HG03108 (cell line): ENCODE data around the gene IL36B.

Experiments used
- ATAC-seq: cut with Tn5 transposase; IDR thresholded peaks from one replicate; pipeline ENCODE4 v1.9.1; 2021; ENCODE audit warnings: moderate library complexity; ENCODE audit not compliant: unreplicated experiment

Gene IL36B

GRCh38 chr2:113056521-113056920, 3.9 kb upstream of the IL36B start:
- no peak for ATAC-seq

GRCh38 chr2:113054066-113054465, 1.4 kb upstream of the IL36B start:
- no peak for ATAC-seq

GRCh38 chr2:113053666-113054065, 999 bp upstream of the IL36B start:
- ATAC-seq, result no peak

- no peak for ATAC-seq
Measured at GRCh38 chr2:113050921-113051895, 1.5 kb downstream of the IL36B start.

- no peak for ATAC-seq
Measured at GRCh38 chr2:113046465-113046864, 6.2 kb downstream of the IL36B start.

- ATAC-seq, result no peak
Measured at GRCh38 chr2:113041871-113042270, 10.8 kb downstream of the IL36B start.

- no peak for ATAC-seq
Measured at GRCh38 chr2:113039719-113040118, 12.9 kb downstream of the IL36B start.

- no peak for ATAC-seq
Measured at GRCh38 chr2:113039158-113039557, 13.5 kb downstream of the IL36B start.

- no peak for ATAC-seq
Measured at GRCh38 chr2:113038291-113038690, 14.4 kb downstream of the IL36B start.

GRCh38 chr2:113036763-113037162, 15.9 kb downstream of the IL36B start:
- no peak for ATAC-seq

- ATAC-seq, result no peak
Measured at GRCh38 chr2:113034016-113034415, 18.7 kb downstream of the IL36B start.

- no peak for ATAC-seq
Measured at GRCh38 chr2:113032737-113033136, 19.9 kb downstream of the IL36B start.

- ATAC-seq, result no peak
Measured at GRCh38 chr2:113028112-113028511, 24.6 kb downstream of the IL36B start.

GRCh38 chr2:113027691-113028090, 25.0 kb downstream of the IL36B start:
- no peak for ATAC-seq

- no peak for ATAC-seq
Measured at GRCh38 chr2:113025737-113026136, 26.9 kb downstream of the IL36B start.

- ATAC-seq, result no peak
Measured at GRCh38 chr2:113024764-113025163, 27.9 kb downstream of the IL36B start.

- no peak for ATAC-seq
Measured at GRCh38 chr2:113021312-113021711, 31.4 kb downstream of the IL36B start.

GRCh38 chr2:113018509-113018908, 34.2 kb downstream of the IL36B start:
- ATAC-seq, result no peak

- no peak for ATAC-seq
Measured at GRCh38 chr2:113015655-113016054, 37.0 kb downstream of the IL36B start.

- no peak for ATAC-seq
Measured at GRCh38 chr2:113015042-113015441, 37.6 kb downstream of the IL36B start.

GRCh38 chr2:113014067-113014466, 38.6 kb downstream of the IL36B start:
- no peak for ATAC-seq

GRCh38 chr2:113013336-113013661, 39.4 kb downstream of the IL36B start:
- ATAC-seq, result no peak
